Peyer's patch (tissue), 4 donors: Measurements from ENCODE around the gene RALB. TPM values are rescaled to one million over a fixed set of nuclear protein-coding genes. Genes with fewer than 3 reads are reported as not detected.

Experiments used
- DNase-seq, 3 donors: peaks; one replicate each; pipeline ENCODE4 v3.0.0-alpha.2; 2017 to 2019
- H3K27ac ChIP-seq, 4 donors: fragments of 200-600 bp; sonication (generic); one replicate each; pipeline ENCODE4 v1.5.1; 2016 to 2019
- H3K27me3 ChIP-seq, 2 donors: fragments of 200-600 bp; sonication (generic); one replicate each; pipeline ENCODE4 v1.5.1; 2019
- H3K36me3 ChIP-seq, 3 donors: fragments of 200-600 bp; sonication (generic); one replicate each; pipeline ENCODE4 v1.5.1; 2016 to 2019
- H3K4me1 ChIP-seq, 4 donors: fragments of 200-600 bp; sonication (generic); one replicate each; pipeline ENCODE4 v1.5.1; 2016 to 2019
- H3K4me3 ChIP-seq, 4 donors: fragments of 200-600 bp; sonication (generic); 1 replicate in 3 of 4; 2 replicates in 1 of 4; pipeline ENCODE4 v1.5.1; 2016 to 2019; ENCODE audit warnings: mild to moderate bottlenecking in 1 of 4
- H3K9me3 ChIP-seq, 4 donors: fragments of 200-600 bp; sonication (generic); one replicate each; pipeline ENCODE4 v1.5.1; 2016 to 2019; ENCODE audit warnings: mild to moderate bottlenecking in 1 of 4
- CTCF ChIP-seq, 6 experiments: fragments of 450-650 bp in 4 of 6; fragments of 200-600 bp in 2 of 6; sonication (generic) in 1 of 6; IDR thresholded peaks; one replicate each; pipeline ENCODE4 v1.5.1; 2017 to 2019; ENCODE audit warnings: antibody characterized with exemption in 6 of 6, mild to moderate bottlenecking in 3 of 6, moderate library complexity in 1 of 6
- POLR2A ChIP-seq, 2 donors: fragments of 450-650 bp; IDR thresholded peaks; one replicate each; pipeline ENCODE4 v1.5.1; 2017; ENCODE audit warnings: antibody characterized with exemption in 2 of 2, mild to moderate bottlenecking in 2 of 2, moderate library complexity in 2 of 2
- total RNA-seq, 4 donors: library from RNA; depleted of rRNA; stranded (reverse); fragments of >200 nt; gene quantifications; one replicate each; pipeline ENCODE4 v1.1.0, GENCODE V29; 2016

RALB gene
- total RNA-seq, 4 donors from 2014 or later, result 49.3 to 61.9 (median 50.2) TPM

GRCh38 chr2:120313695-120314615 lies 61.3 kb downstream of the RALB start:
- Histone ChIP-seq H3K36me3 (no peaks in the 10 kb centered on the region), H3K9me3 (no peaks in the 10 kb centered on the region), H3K4me1 (peaks cover 0 to 19% (median 0%) of the 10 kb centered on the region in 4 donors), H3K27ac (no peak overlapping the region), H3K4me3 (peak overlapping the region; percentile 7 to 54 (median 38)), H3K27me3 (peaks cover 0 to 7% of the 10 kb centered on the region in 2 donors)
- no peak for DNase-seq
- TF ChIP-seq CTCF (IDR thresholded peaks at IDR 0.05), result no peak
- no peak for TF ChIP-seq POLR2A (IDR thresholded peaks at IDR 0.05)

- no peaks in the 10 kb centered on the region for H3K9me3 ChIP-seq
- DNase-seq, result no peak
- H3K36me3 ChIP-seq, result no peaks in the 10 kb centered on the region
- no peak for TF ChIP-seq POLR2A (IDR thresholded peaks at IDR 0.05)
- no peak for TF ChIP-seq CTCF (IDR thresholded peaks at IDR 0.05)
- H3K27me3 ChIP-seq, result peaks cover 0 to 7% of the 10 kb centered on the region in 2 donors
- no peak overlapping the region for H3K27ac ChIP-seq
- H3K4me1 ChIP-seq, result peaks cover 0 to 19% (median 0%) of the 10 kb centered on the region in 4 donors
- H3K4me3 ChIP-seq, result no peak overlapping the region
Measured at GRCh38 chr2:120314690-120315366, 62.2 kb downstream of the RALB start.

- Histone ChIP-seq H3K36me3 (no peaks in the 10 kb centered on the region), H3K27me3 (peaks cover 0 to 7% of the 10 kb centered on the region in 2 donors), H3K9me3 (no peaks in the 10 kb centered on the region), H3K4me1 (peaks cover 0 to 19% (median 0%) of the 10 kb centered on the region in 4 donors), H3K27ac (no peak overlapping the region), H3K4me3 (no peak overlapping the region)
- no peak for TF ChIP-seq CTCF (IDR thresholded peaks at IDR 0.05)
- TF ChIP-seq POLR2A (IDR thresholded peaks at IDR 0.05), result no peak
- DNase-seq, result no peak
Measured at GRCh38 chr2:120315367-120316033, 62.8 kb downstream of the RALB start.

- Histone ChIP-seq H3K4me3 (no peak overlapping the region), H3K27ac (no peak overlapping the region), H3K36me3 (no peaks in the 10 kb centered on the region), H3K9me3 (no peaks in the 10 kb centered on the region), H3K27me3 (peaks cover 0 to 7% of the 10 kb centered on the region in 2 donors), H3K4me1 (peaks cover 0 to 19% (median 0%) of the 10 kb centered on the region in 4 donors)
- TF ChIP-seq CTCF (IDR thresholded peaks at IDR 0.05) (no peak), POLR2A (IDR thresholded peaks at IDR 0.05) (no peak)
- no peak for DNase-seq
Measured at GRCh38 chr2:120316071-120316470, 63.4 kb downstream of the RALB start.

- no peaks in the 10 kb centered on the region for H3K36me3 ChIP-seq
- TF ChIP-seq CTCF (IDR thresholded peaks at IDR 0.05), result no peak
- TF ChIP-seq POLR2A (IDR thresholded peaks at IDR 0.05), result no peak
- DNase-seq, result no peak
Measured at GRCh38 chr2:120316528-120317179, 64.0 kb downstream of the RALB start.

More at GRCh38 chr2:120316528-120317179, 64.0 kb downstream of the RALB start:
- Histone ChIP-seq H3K27me3 (peaks cover 0 to 7% of the 10 kb centered on the region in 2 donors), H3K4me1 (peaks cover 0 to 19% (median 0%) of the 10 kb centered on the region in 4 donors), H3K4me3 (no peak overlapping the region), H3K9me3 (no peaks in the 10 kb centered on the region), H3K27ac (no peak overlapping the region)
